Upper lobe of left lung (tissue), 4 donors: Measurements from ENCODE around the gene NECTIN2.

Experiments
- EP300 ChIP-seq, 4 donors: sonication (generic); formaldehyde crosslinking; IDR thresholded peaks; one replicate each; pipeline ENCODE4 v1.5.1; 2017; ENCODE audit warnings: antibody characterized with exemption in 4 of 4, control low read depth in 2 of 4
- POLR2A ChIP-seq, 4 donors: fragments of 450-650 bp; IDR thresholded peaks; one replicate each; pipeline ENCODE4 v1.5.1; 2016 to 2017; ENCODE audit warnings: antibody characterized with exemption in 4 of 4, mild to moderate bottlenecking in 2 of 4
- TF ChIP-seq, protein P1 (sequence below), 6 experiments: fragments of 450-650 bp in 4 of 6; fragments of 200-600 bp in 2 of 6; sonication (generic) in 2 of 6; IDR thresholded peaks; one replicate each; pipeline ENCODE4 v1.5.1; 2016 to 2019; ENCODE audit warnings: antibody characterized with exemption in 6 of 6

DNA sequence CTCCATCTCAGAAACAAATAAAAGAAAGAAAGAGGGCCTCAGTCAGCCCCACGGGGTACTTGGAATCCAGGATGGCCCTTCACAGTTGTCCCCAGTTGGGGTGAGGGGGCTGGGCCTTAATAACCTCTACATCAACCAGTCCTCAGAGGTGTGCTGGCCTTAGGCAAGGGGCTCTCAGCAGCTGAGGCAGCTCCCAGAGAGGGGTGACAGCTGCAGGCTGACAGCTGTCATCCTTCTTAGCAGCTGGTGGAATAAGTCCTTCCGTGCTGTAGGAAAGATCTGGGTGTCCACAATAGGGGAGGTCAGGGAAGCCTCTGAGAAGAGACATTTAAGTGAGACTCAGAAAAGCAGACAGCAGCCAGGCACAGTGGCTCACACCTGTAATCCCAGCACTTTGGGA lies 29.8 kb upstream of the NECTIN2 start:
- TF ChIP-seq POLR2A (IDR thresholded peaks at IDR 0.05) (no peak), EP300 (IDR thresholded peaks at IDR 0.05) (no peak)
- TF ChIP-seq, protein P1, sequence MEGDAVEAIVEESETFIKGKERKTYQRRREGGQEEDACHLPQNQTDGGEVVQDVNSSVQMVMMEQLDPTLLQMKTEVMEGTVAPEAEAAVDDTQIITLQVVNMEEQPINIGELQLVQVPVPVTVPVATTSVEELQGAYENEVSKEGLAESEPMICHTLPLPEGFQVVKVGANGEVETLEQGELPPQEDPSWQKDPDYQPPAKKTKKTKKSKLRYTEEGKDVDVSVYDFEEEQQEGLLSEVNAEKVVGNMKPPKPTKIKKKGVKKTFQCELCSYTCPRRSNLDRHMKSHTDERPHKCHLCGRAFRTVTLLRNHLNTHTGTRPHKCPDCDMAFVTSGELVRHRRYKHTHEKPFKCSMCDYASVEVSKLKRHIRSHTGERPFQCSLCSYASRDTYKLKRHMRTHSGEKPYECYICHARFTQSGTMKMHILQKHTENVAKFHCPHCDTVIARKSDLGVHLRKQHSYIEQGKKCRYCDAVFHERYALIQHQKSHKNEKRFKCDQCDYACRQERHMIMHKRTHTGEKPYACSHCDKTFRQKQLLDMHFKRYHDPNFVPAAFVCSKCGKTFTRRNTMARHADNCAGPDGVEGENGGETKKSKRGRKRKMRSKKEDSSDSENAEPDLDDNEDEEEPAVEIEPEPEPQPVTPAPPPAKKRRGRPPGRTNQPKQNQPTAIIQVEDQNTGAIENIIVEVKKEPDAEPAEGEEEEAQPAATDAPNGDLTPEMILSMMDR (IDR thresholded peaks at IDR 0.05) = no peak
